GM12801 (cell line): Measurements from ENCODE around the gene CHN2.

Experiments used
- CTCF ChIP-seq: IDR thresholded peaks from one replicate; pipeline ENCODE4 v1.5.1; 2011; ENCODE audit warnings: control low read depth; ENCODE audit not compliant: insufficient read length; ENCODE audit errors: extremely low read depth

CHN2 gene

GRCh38 chr7:29369909-29370488 lies 175.4 kb downstream of the CHN2 start:
- no peak for TF ChIP-seq CTCF

- TF ChIP-seq CTCF = no peak
Observed at GRCh38 chr7:29370531-29371314, 176.1 kb downstream of the CHN2 start.

GRCh38 chr7:29371472-29371871 lies 176.9 kb downstream of the CHN2 start:
- no peak for TF ChIP-seq CTCF

GRCh38 chr7:29372351-29373090 lies 177.9 kb downstream of the CHN2 start:
- TF ChIP-seq CTCF = no peak

GRCh38 chr7:29375641-29376562 lies 181.3 kb downstream of the CHN2 start:
- TF ChIP-seq CTCF = no peak

- no peak for TF ChIP-seq CTCF
Observed at GRCh38 chr7:29377718-29378117, 183.1 kb downstream of the CHN2 start.
